Esophagus squamous epithelium (tissue), 4 donors: ENCODE data around the gene ABHD12.
A peak's percentile ranks its signal among the peaks of the same experiment; 100 is the strongest.

ENCODE experiments used
- CTCF ChIP-seq, 6 experiments: fragments of 450-650 bp in 4 of 6; fragments of 200-600 bp in 2 of 6; sonication (generic) in 2 of 6; IDR thresholded peaks; one replicate each; pipeline ENCODE4 v1.5.1; 2016 to 2019; ENCODE audit warnings: antibody characterized with exemption in 6 of 6, mild to moderate bottlenecking in 4 of 6, moderate library complexity in 4 of 6
- POLR2A ChIP-seq, 4 donors: fragments of 450-650 bp; IDR thresholded peaks; one replicate each; pipeline ENCODE4 v1.6.1; 2017; ENCODE audit warnings: antibody characterized with exemption in 4 of 4, mild to moderate bottlenecking in 4 of 4, moderate library complexity in 3 of 4

DNA sequence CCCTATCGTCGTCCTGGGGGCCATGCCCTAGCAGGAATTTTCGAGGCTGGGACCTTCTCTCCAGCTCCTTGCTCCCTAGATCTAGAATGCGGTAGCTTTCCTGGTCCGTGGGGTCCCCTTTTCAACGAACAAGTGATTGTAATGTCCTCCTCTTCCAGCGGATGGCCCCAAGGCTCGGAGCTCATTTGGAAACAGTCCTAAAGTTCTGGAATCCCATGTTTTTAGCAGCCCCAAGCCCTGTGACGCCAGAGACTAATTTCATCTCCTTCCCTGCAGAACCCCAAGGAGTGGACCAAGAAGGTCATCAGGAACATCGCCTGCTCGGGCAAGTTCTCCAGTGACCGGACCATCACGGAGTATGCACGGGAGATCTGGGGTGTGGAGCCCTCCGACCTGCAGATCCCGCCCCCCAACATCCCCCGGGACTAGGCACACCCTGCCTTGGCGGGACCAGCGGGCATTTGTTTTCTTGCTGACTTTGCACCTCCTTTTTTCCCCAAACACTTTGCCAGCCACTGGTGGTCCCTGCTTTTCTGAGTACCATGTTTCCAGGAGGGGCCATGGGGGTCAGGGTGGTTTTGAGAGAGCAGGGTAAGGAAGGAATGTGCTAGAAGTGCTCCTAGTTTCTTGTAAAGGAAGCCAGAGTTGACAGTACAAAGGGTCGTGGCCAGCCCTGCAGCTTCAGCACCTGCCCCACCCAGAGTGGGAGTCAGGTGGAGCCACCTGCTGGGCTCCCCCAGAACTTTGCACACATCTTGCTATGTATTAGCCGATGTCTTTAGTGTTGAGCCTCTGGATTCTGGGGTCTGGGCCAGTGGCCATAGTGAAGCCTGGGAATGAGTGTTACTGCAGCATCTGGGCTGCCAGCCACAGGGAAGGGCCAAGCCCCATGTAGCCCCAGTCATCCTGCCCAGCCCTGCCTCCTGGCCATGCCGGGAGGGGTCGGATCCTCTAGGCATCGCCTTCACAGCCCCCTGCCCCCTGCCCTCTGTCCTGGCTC is 94.2 kb downstream of the ABHD12 start:
- TF ChIP-seq CTCF (IDR thresholded peaks at IDR 0.05), result peak in 4 of 6 experiments; percentile 6 to 52 (median 34)
- no peak for TF ChIP-seq POLR2A (IDR thresholded peaks at IDR 0.05)
